Activated CD8-positive, alpha-beta T cell treated with anti-CD3 and anti-CD28 coated beads for 36 hours (primary cell): ENCODE data around the gene C15orf61. TPM values are rescaled to one million over a fixed set of nuclear protein-coding genes. Genes with fewer than 3 reads are reported as not detected.

ENCODE experiments used
- ATAC-seq: fragments of 200-7000 bp; cut with Tn5 transposase; one replicate; pipeline ENCODE4 v1.10.0; 2021; ENCODE audit warnings: mild to moderate bottlenecking, moderate library complexity
- CTCF ChIA-PET: fragments of 350-600 bp; sonication (Branson Sonifier 250); formaldehyde crosslinking; loops from one replicate; lab custom pipeline; 2021; ENCODE audit warnings: antibody characterized with exemption; lab: Charles Lee
- POLR2A ChIA-PET: fragments of 350-600 bp; sonication (Branson Sonifier 250); formaldehyde crosslinking; loops from one replicate; lab custom pipeline; 2021; ENCODE audit warnings: antibody characterized with exemption; lab: Charles Lee
- DNase-seq: peaks from one replicate; pipeline ENCODE4 v3.0.0-alpha.2; 2020
- H3K27ac Mint-ChIP-seq: one replicate; pipeline ENCODE4 v1.8.0; 2021; ENCODE audit warnings: mild to moderate bottlenecking, mixed read lengths
- H3K27me3 Mint-ChIP-seq: one replicate; pipeline ENCODE4 v1.8.0; 2021; ENCODE audit warnings: mixed read lengths
- H3K36me3 Mint-ChIP-seq: one replicate; pipeline ENCODE4 v1.8.0; 2021; ENCODE audit warnings: low read depth, mixed read lengths
- H3K4me1 Mint-ChIP-seq: one replicate; pipeline ENCODE4 v1.8.0; 2021; ENCODE audit warnings: low read depth, mixed read lengths
- H3K4me3 Mint-ChIP-seq: one replicate; pipeline ENCODE4 v1.8.0; 2021; ENCODE audit warnings: mild to moderate bottlenecking, moderate library complexity, mixed read lengths
- H3K9me3 Mint-ChIP-seq: one replicate; pipeline ENCODE4 v1.8.0; 2021; ENCODE audit warnings: mixed read lengths
- intact Hi-C: fragments of 100-400 bp; cut with micrococcal nuclease; formaldehyde crosslinking; loops from one replicate; pipeline ENCODE4 v1.10.0; 2022
- total RNA-seq, 2 experiments: library from RNA; stranded (reverse); gene quantifications; one replicate each; pipeline ENCODE4 v1.2.3, GENCODE V29; 2021
- TF ChIP-seq, protein P1 (sequence below): fragments of 200-600 bp; IDR thresholded peaks from one replicate; pipeline ENCODE4 v1.8.0; 2022; ENCODE audit warnings: antibody characterized with exemption, mild to moderate bottlenecking

C15orf61 gene
- total RNA-seq, 2 experiments from 2014 or later = 7.5 to 7.8 TPM

DNA sequence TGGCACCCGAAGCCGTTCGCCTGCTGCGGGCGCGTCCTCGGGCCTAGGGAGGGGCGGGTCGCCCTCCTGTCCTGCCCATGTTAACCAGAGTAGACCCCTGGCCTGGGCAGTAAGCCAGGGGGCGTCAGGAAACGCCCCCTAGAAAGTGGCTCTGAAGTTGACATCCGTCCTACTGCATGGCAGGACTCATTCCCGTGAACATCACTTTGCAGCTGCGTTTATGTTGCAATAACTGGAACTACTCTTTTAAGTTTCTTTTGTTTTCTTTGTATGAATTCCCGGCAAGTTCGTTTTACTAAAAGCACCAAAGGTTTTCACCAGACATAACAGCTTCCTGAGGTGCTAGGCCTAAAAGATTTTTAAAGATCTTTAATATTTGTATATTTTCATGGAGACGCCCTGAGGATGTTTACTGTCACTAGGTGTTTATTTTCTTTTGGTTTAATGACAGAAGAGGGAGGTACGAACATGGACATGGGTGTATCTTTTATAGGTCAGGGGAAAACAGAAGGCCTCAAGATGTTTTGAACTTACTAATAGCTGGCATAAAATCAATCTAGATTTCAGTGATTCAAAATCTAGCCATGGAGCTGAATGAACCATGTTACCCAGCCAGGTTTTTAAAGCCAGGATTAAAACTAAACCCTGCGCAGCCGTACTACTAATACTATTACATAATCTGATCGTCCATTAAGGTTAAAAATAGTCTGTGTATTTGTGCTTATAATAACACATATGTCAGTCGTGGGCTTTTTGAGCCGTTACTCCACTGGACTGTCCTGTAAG lies 1.0 kb downstream of the C15orf61 start:
- Mint-ChIP-seq H3K9me3 (no peaks in the 10 kb centered on the region), H3K4me3 (peak overlapping the region; percentile 96), H3K4me1 (peaks cover 25% of the 10 kb centered on the region), H3K27ac (peak overlapping the region; percentile 98), H3K27me3 (no peaks in the 10 kb centered on the region), H3K36me3 (peaks cover 6% of the 10 kb centered on the region)
- ChIA-PET POLR2A (interaction anchor here (0.7 to 1.8 kb wide), 4 partner anchors 11 to 318 kb away, joined by 3 to 5 read pairs (median 3); partner anchors contain the start of genes RNU6-1 and SKOR1), CTCF (interaction anchor here (0.7 to 1.6 kb wide), 4 partner anchors 20 to 314 kb away, joined by 3 to 5 read pairs (median 4); partner anchors contain the start of gene MAP2K5)
- no peak for ATAC-seq
- intact Hi-C loops = loop anchor here (10.0 kb wide), 1 partner anchor 313 kb away; no protein-coding TSS in a partner anchor
- TF ChIP-seq, protein P1, sequence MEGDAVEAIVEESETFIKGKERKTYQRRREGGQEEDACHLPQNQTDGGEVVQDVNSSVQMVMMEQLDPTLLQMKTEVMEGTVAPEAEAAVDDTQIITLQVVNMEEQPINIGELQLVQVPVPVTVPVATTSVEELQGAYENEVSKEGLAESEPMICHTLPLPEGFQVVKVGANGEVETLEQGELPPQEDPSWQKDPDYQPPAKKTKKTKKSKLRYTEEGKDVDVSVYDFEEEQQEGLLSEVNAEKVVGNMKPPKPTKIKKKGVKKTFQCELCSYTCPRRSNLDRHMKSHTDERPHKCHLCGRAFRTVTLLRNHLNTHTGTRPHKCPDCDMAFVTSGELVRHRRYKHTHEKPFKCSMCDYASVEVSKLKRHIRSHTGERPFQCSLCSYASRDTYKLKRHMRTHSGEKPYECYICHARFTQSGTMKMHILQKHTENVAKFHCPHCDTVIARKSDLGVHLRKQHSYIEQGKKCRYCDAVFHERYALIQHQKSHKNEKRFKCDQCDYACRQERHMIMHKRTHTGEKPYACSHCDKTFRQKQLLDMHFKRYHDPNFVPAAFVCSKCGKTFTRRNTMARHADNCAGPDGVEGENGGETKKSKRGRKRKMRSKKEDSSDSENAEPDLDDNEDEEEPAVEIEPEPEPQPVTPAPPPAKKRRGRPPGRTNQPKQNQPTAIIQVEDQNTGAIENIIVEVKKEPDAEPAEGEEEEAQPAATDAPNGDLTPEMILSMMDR = no peak
- no peak for DNase-seq

DNA sequence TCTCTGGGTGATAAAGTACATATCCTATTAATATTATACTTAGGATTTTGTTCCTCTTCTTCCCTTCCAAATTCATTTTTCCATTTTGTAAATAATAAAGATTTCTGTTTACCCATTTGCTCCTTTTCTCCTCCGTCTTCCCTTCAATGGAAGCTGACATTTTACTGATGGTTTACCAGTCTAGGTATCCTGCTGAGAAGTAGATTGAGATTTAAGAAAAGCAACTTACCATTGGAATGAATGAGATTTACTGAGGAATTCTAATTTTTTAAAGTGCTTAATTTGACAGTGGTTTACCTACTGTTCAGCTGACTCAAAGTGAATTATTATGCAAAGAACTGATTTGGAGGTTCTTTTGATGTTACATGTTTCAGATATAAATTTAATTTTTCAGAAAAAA lies 2.4 kb downstream of the C15orf61 start:
- H3K4me3 Mint-ChIP-seq = peak overlapping the region; percentile 96
- H3K27ac Mint-ChIP-seq = no peak overlapping the region
- CTCF ChIA-PET = no interaction called here
- intact Hi-C loops = loop anchor here (10.0 kb wide), 1 partner anchor 311 kb away; no protein-coding TSS in a partner anchor
- H3K4me1 Mint-ChIP-seq = peaks cover 25% of the 10 kb centered on the region
- DNase-seq (no peak), ATAC-seq (no peak)
- POLR2A ChIA-PET = interaction anchor here (0.9 kb wide), 1 partner anchor 12 kb away, joined by 4 read pairs; no protein-coding TSS in a partner anchor
- H3K36me3 Mint-ChIP-seq = peaks cover 3% of the 10 kb centered on the region
- no peaks in the 10 kb centered on the region for H3K27me3 Mint-ChIP-seq
- TF ChIP-seq, protein P1 = no peak
- no peaks in the 10 kb centered on the region for H3K9me3 Mint-ChIP-seq

DNA sequence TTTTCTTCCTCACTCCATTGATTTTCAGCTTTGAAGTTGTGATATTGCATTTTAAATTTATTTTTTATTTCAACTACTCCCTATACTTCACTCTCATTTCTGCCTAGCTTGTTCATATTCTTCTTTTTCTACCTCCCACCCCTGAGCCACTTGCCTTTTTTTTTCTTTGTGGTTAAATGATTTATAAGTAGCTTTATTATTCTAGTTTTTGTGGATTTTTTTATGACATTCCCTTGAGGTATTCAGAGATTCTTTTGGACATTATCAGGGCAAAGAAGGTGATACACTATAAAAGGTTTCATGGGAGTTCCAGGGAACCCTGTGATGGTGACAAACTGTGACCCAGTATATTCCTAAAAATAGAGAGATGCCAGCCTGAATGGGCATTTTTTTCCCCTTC lies 3.3 kb downstream of the C15orf61 start:
- intact Hi-C loops = loop anchor here (10.0 kb wide), 1 partner anchor 311 kb away; no protein-coding TSS in a partner anchor
- Mint-ChIP-seq H3K9me3 (no peaks in the 10 kb centered on the region), H3K27ac (no peak overlapping the region), H3K27me3 (no peaks in the 10 kb centered on the region), H3K4me1 (peaks cover 25% of the 10 kb centered on the region), H3K36me3 (peaks cover 3% of the 10 kb centered on the region), H3K4me3 (no peak overlapping the region)
- DNase-seq (no peak), ATAC-seq (no peak)
- ChIA-PET POLR2A (interaction anchor here (0.7 to 1.5 kb wide), 3 partner anchors 10 to 250 kb away, joined by 3 to 5 read pairs (median 3); partner anchors contain the start of gene MAP2K5), CTCF (no interaction called here)
- TF ChIP-seq, protein P1 = no peak

DNA sequence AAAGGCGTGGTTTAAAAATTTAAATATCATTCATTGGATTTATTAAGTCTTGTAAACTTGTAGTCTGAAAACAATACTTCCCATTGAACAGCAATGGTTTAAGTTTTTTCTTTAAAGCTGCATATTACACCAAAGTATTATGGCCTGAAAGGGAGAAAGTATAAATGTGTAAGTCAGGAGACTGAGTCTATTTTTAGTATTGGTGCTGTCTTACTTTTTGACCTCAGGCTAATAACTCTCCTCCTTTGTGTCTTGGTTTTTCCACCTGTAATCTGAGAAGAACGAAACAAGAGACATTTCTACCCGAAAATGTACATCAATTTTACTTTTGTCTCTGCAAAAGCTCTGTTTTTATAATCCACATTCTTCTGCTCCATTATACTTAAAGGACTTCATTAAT lies 7.6 kb downstream of the C15orf61 start:
- Mint-ChIP-seq H3K36me3 (no peaks in the 10 kb centered on the region), H3K27ac (no peak overlapping the region), H3K9me3 (no peaks in the 10 kb centered on the region), H3K4me3 (no peak overlapping the region), H3K4me1 (peaks cover 11% of the 10 kb centered on the region), H3K27me3 (no peaks in the 10 kb centered on the region)
- intact Hi-C loops = loop anchor here (10.0 kb wide), 1 partner anchor 306 kb away; no protein-coding TSS in a partner anchor
- POLR2A ChIA-PET = interaction anchor here (1.4 kb wide), 1 partner anchor 14 kb away, joined by 4 read pairs; the partner anchor contains the start of gene MAP2K5
- CTCF ChIA-PET = interaction anchor here (2.1 kb wide), 1 partner anchor 10 kb away, joined by 7 read pairs; no protein-coding TSS in a partner anchor
- no peak for DNase-seq
- ATAC-seq = no peak
- TF ChIP-seq, protein P1 = no peak
